ENCODE data around the gene LAIR1.
"Not testable (repeated sequence)": the region's sequence is repeated elsewhere in the genome, so short reads cannot be mapped to it uniquely, and the experiment has no call there.

Gene LAIR1

GRCh38 chr19:54366811-54367210 is 2.1 kb upstream of the LAIR1 start:
- TF ChIP-seq, protein P1, sequence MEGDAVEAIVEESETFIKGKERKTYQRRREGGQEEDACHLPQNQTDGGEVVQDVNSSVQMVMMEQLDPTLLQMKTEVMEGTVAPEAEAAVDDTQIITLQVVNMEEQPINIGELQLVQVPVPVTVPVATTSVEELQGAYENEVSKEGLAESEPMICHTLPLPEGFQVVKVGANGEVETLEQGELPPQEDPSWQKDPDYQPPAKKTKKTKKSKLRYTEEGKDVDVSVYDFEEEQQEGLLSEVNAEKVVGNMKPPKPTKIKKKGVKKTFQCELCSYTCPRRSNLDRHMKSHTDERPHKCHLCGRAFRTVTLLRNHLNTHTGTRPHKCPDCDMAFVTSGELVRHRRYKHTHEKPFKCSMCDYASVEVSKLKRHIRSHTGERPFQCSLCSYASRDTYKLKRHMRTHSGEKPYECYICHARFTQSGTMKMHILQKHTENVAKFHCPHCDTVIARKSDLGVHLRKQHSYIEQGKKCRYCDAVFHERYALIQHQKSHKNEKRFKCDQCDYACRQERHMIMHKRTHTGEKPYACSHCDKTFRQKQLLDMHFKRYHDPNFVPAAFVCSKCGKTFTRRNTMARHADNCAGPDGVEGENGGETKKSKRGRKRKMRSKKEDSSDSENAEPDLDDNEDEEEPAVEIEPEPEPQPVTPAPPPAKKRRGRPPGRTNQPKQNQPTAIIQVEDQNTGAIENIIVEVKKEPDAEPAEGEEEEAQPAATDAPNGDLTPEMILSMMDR (conservative IDR thresholded peaks at IDR 0.05; ENCODE audit: low read depth, low read length): no peak
- DNase-seq (ENCODE audit: low read depth): no peak
- H3K4me3 ChIP-seq (ENCODE audit: low read depth, low read length): no peak overlapping the region

- not testable (repeated sequence) for DNase-seq (ENCODE audit: low read depth); H3K4me3 ChIP-seq (ENCODE audit: low read depth, low read length)
Measured at GRCh38 chr19:54365798-54366197, 1.1 kb upstream of the LAIR1 start.

DNA sequence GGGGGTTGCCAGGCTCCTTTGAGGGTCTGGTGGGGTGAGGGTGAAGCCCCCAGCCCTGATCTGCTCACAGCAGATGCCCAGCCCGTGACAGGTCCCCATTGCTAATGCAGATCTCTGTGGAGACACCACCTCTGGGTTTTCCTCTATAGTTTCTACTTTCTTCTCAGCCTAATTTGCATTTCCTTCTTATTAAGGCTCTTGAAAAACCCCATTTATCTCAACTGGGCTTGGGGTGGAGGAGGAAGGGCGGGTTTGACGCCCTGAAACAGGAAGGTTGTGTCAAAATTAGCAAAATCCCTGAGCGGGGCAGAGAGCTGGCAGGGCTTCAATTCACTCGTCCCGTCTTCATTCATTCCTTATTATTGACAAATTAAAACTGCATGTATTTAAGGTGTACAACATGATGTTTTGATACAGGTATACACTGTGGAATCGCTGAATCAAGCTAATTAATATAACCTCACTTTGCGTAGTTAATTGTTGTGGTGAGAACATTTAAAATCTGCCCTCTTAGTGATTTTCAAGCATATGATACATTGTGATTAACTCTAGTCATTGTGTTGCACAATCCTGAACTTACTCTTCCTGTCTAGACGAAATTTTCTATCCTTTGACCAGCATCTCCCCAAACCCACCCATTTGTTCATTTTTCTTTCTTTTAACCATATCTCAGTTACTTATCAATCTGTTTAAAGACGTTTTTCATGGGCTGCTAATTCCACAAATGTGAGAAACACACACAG is 2.9 kb downstream of the LAIR1 start:
- not testable (repeated sequence) for H3K4me3 ChIP-seq (ENCODE audit: low read depth, low read length); DNase-seq (ENCODE audit: low read depth)

DNA sequence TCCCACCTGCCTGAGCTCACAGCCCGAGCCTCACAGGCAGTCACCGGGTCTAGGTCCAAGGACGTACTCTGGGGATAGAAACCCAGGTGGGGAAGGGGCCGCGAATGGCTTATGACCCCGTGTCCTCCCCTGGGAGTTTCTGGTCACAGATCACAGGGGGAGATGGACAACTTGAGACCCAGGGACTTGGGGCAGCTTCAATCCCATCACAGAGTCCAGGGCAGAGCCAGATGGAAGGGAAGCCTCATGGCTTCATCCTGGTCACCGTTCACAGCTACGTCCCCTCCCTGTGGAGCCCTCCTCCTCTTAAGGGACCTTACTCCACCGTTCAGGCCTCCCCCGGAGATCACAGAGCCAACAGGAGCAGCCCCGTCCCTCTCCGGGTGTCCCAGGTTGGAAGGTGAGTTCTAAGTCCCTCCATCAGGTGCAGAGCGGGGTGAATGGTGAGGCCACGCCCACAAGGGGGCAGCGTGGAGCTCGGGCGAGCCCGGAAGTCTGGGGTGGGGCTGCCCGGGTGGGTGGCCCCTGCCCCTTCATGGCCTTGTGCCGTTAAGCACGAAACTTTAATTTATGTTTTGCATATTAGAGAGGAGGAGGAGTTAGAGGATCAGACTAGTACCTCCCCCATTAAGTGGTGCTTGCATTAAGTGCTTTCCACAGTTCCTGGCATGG is 5.4 kb downstream of the LAIR1 start:
- not testable (repeated sequence) for H3K4me3 ChIP-seq (ENCODE audit: low read depth, low read length); DNase-seq (ENCODE audit: low read depth)

- TF ChIP-seq, protein P1 (conservative IDR thresholded peaks at IDR 0.05; ENCODE audit: low read depth, low read length): no peak
Measured at GRCh38 chr19:54357381-54357780, 7.3 kb downstream of the LAIR1 start.

GRCh38 chr19:54356444-54357056 is 8.2 kb downstream of the LAIR1 start:
- DNase-seq (ENCODE audit: low read depth): no peak
- H3K4me3 ChIP-seq (ENCODE audit: low read depth, low read length): no peak overlapping the region
- TF ChIP-seq, protein P1 (conservative IDR thresholded peaks at IDR 0.05; ENCODE audit: low read depth, low read length): no peak

More at GRCh38 chr19:54357381-54357780, 7.3 kb downstream of the LAIR1 start:
- H3K4me3 ChIP-seq (ENCODE audit: low read depth, low read length): no peak overlapping the region
- no peak for DNase-seq (ENCODE audit: low read depth)

- DNase-seq (ENCODE audit: low read depth): no peak
- TF ChIP-seq, protein P1 (conservative IDR thresholded peaks at IDR 0.05; ENCODE audit: low read depth, low read length): no peak
- no peak overlapping the region for H3K4me3 ChIP-seq (ENCODE audit: low read depth, low read length)
Measured at GRCh38 chr19:54355675-54356074, 9.1 kb downstream of the LAIR1 start.

DNA sequence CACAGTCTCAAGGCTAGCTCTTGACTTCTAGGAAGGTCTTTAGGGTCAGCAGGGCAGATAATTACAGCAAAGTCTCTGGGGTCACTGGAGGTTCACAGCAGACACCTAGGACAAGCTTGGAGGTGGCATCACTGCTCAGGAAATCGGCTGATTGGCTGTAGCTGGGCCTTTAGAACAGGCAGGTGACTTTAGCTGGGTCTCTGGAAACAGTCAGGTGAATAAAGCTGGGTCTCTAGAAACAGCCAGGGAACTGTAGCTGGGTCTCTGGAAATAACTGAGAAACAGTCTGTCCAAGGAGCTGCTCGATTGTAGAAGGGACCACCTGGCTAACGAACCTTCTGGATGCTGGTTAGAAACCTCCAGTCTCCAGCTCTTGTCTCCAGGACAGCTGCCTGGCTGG is 10.0 kb downstream of the LAIR1 start:
- TF ChIP-seq, protein P1 (conservative IDR thresholded peaks at IDR 0.05; ENCODE audit: low read depth, low read length): no peak
- no peak for DNase-seq (ENCODE audit: low read depth)
- no peak overlapping the region for H3K4me3 ChIP-seq (ENCODE audit: low read depth, low read length)

Measured in choroid plexus epithelial cell (primary cell).